ENCODE results near the gene SPO11.

Gene SPO11

GRCh38 chr20:57315976-57316480, 13.6 kb upstream of the SPO11 start:
- no peak for TF ChIP-seq OSR1 (CRISPR knock-in tag; IDR thresholded peaks at IDR 0.05)
- no peak for TF ChIP-seq POU6F1 (CRISPR knock-in tag; IDR thresholded peaks at IDR 0.05; ENCODE audit: borderline replicate concordance, low read depth)
- no peak for TF ChIP-seq SNAI2 (CRISPR knock-in tag; IDR thresholded peaks at IDR 0.05)
- no peak for TF ChIP-seq RARB (CRISPR knock-in tag; IDR thresholded peaks at IDR 0.05)
- TF ChIP-seq TSHZ2 (CRISPR knock-in tag; IDR thresholded peaks at IDR 0.05): no peak
- TF ChIP-seq PATZ1 (CRISPR knock-in tag; IDR thresholded peaks at IDR 0.05; ENCODE audit: borderline replicate concordance): no peak
- no peak for TF ChIP-seq TOX (CRISPR knock-in tag; IDR thresholded peaks at IDR 0.05; ENCODE audit: borderline replicate concordance)
- no peak for TF ChIP-seq ISL1 (CRISPR knock-in tag; IDR thresholded peaks at IDR 0.05)
- no peak for TF ChIP-seq ESRRG (CRISPR knock-in tag; IDR thresholded peaks at IDR 0.05)
- no peak for TF ChIP-seq CSRNP3 (CRISPR knock-in tag; IDR thresholded peaks at IDR 0.05)
- no peak for TF ChIP-seq ZNF565 (CRISPR knock-in tag; conservative IDR thresholded peaks at IDR 0.05; ENCODE audit: low read depth)
- TF ChIP-seq ZNF70 (CRISPR knock-in tag; IDR thresholded peaks at IDR 0.05): no peak
- no peak for TF ChIP-seq TCF4 (CRISPR knock-in tag; IDR thresholded peaks at IDR 0.05; ENCODE audit: borderline replicate concordance)
- no peak for TF ChIP-seq CREB5 (CRISPR knock-in tag; IDR thresholded peaks at IDR 0.05; ENCODE audit: low read depth)
- TF ChIP-seq PPARA (CRISPR knock-in tag; IDR thresholded peaks at IDR 0.05; ENCODE audit: borderline replicate concordance): no peak
- TF ChIP-seq CSDC2 (CRISPR knock-in tag; IDR thresholded peaks at IDR 0.05): no peak
- no peak for TF ChIP-seq ZFP30 (CRISPR knock-in tag; IDR thresholded peaks at IDR 0.05)
- no peak for ATAC-seq

- no peak for ATAC-seq
These were observed 12.8 kb upstream of the SPO11 start for GRCh38 chr20:57316795-57317201.

More at GRCh38 chr20:57316795-57317201, 12.8 kb upstream of the SPO11 start:
- TF ChIP-seq TSHZ2 (CRISPR knock-in tag; IDR thresholded peaks at IDR 0.05): no peak
- no peak for TF ChIP-seq BACH2 (CRISPR knock-in tag; IDR thresholded peaks at IDR 0.05; ENCODE audit: borderline replicate concordance)
- no peak for TF ChIP-seq POU6F1 (CRISPR knock-in tag; IDR thresholded peaks at IDR 0.05; ENCODE audit: borderline replicate concordance, low read depth)
- TF ChIP-seq TCF4 (CRISPR knock-in tag; IDR thresholded peaks at IDR 0.05; ENCODE audit: borderline replicate concordance): no peak
- TF ChIP-seq ZNF70 (CRISPR knock-in tag; IDR thresholded peaks at IDR 0.05): no peak
- TF ChIP-seq ARNTL (CRISPR knock-in tag; IDR thresholded peaks at IDR 0.05; ENCODE audit: borderline replicate concordance, low read depth): no peak
- TF ChIP-seq SNAI2 (CRISPR knock-in tag; IDR thresholded peaks at IDR 0.05): no peak
- no peak for TF ChIP-seq ZNF8 (CRISPR knock-in tag; IDR thresholded peaks at IDR 0.05)
- no peak for TF ChIP-seq PPARA (CRISPR knock-in tag; IDR thresholded peaks at IDR 0.05; ENCODE audit: borderline replicate concordance)
- no peak for TF ChIP-seq CREB5 (CRISPR knock-in tag; IDR thresholded peaks at IDR 0.05; ENCODE audit: low read depth)
- no peak for TF ChIP-seq ZC3H10 (CRISPR knock-in tag; IDR thresholded peaks at IDR 0.05)
- no peak for TF ChIP-seq ZFP30 (CRISPR knock-in tag; IDR thresholded peaks at IDR 0.05)
